Testis (tissue), 2 donors: Measurements from ENCODE around the gene C2CD4C.

Experiments
- POLR2A ChIP-seq: fragments of 450-650 bp; IDR thresholded peaks from one replicate; pipeline ENCODE4 v1.6.1; 2017; ENCODE audit warnings: antibody characterized with exemption, mild to moderate bottlenecking, moderate library complexity
- TF ChIP-seq, protein P1 (sequence below), 3 experiments: fragments of 450-650 bp in 2 of 3; fragments of 200-600 bp in 1 of 3; sonication (generic) in 1 of 3; IDR thresholded peaks; one replicate each; pipeline ENCODE4 v1.5.1; 2016 to 2019; ENCODE audit warnings: antibody characterized with exemption in 3 of 3, mild to moderate bottlenecking in 2 of 3, moderate library complexity in 1 of 3

DNA sequence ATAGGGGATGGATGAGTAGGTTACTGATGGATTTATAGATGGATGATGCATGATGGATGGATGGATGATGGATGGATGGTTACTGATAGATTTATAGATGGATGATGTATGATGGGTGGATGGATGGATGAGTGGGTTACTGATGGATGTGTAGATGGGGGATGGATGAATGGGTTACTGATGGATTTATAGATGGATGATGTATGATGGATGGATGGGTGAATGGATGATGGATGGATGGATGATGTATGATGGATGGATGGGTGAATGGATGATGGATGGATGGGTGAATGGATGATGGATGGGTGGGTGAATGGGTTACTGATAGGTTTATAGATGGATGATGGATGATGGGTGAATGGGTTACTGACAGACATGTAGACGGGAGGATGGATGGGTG is 6.3 kb upstream of the C2CD4C start:
- TF ChIP-seq, protein P1, sequence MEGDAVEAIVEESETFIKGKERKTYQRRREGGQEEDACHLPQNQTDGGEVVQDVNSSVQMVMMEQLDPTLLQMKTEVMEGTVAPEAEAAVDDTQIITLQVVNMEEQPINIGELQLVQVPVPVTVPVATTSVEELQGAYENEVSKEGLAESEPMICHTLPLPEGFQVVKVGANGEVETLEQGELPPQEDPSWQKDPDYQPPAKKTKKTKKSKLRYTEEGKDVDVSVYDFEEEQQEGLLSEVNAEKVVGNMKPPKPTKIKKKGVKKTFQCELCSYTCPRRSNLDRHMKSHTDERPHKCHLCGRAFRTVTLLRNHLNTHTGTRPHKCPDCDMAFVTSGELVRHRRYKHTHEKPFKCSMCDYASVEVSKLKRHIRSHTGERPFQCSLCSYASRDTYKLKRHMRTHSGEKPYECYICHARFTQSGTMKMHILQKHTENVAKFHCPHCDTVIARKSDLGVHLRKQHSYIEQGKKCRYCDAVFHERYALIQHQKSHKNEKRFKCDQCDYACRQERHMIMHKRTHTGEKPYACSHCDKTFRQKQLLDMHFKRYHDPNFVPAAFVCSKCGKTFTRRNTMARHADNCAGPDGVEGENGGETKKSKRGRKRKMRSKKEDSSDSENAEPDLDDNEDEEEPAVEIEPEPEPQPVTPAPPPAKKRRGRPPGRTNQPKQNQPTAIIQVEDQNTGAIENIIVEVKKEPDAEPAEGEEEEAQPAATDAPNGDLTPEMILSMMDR (IDR thresholded peaks at IDR 0.05): no peak
- no peak for TF ChIP-seq POLR2A
